GM12865 (cell line): ENCODE results near the gene PDLIM7.

ENCODE experiments used
- DNase-seq: peaks from one replicate; pipeline ENCODE4 v3.0.0; 2010; ENCODE audit warnings: low read depth
- H3K4me3 ChIP-seq: 2 replicates; pipeline ENCODE4 v1.5.1; 2011; ENCODE audit warnings: mild to moderate bottlenecking, low read depth, low read length, control low read depth
- CTCF ChIP-seq: IDR thresholded peaks from 2 replicates; pipeline ENCODE4 v1.5.1; 2011; ENCODE audit warnings: low read length, control low read depth, low read depth, inconsistent platforms; ENCODE audit not compliant: insufficient read depth; ENCODE audit errors: missing control alignments

The PDLIM7 gene

DNA sequence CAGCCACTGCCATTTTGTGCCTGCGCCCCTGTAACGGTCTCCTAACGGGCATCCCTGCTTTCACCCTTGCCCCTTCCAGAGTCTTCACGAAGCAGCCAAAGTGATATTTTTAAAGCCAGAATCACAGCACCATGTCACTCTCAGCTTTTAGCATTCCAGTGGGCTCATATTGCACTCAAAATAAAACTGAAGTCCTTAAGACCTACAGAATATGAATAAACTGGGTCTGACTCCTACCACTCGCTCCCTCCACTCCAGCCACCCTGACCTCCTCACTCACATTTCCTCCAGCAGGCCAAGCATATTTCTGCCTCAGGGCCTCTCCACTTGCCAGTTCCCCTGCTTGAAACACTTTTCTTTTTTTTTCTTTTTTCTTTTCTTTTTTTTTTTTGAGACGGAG is 2.4 kb upstream of the PDLIM7 start:
- TF ChIP-seq CTCF: no peak
- DNase-seq: no peak
- H3K4me3 ChIP-seq: no peak overlapping the region

DNA sequence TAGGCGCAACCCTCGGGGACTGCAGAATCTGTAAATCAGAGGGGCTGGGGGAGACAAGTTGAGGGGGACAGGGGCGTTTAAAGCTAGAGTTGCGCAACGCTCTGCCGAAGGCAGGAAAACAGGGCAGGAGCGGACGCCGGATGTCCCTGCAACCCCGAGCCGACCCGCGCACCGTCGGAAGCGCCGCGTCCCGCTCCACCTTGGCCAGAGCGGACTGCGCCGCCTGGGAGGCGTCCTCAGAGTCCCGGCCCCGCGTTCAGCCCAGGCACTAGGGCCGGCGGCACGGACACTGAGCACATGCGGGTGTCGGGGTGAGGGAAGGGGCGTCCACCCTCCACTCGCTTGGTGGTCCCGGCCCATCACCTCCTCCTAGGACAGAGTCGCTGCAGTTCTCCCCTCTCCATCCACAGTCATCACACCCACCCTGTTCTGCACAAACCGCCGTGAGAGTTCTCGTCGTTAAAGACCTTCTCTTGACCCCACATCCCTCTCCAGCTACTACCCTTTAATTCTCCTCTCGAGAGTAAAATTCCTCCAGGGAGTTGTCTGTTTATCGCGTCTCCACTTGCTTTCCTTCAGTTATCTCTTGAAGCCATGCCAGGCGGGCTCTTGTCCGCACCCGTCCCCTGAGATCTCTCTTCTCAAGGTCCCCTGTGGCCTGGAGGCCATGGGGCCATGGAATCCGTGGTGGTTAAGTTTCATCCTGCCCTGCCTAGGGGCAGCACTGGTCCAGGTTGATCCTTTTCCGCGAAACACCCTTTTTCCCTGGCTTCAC is 796 bp upstream of the PDLIM7 start:
- peak; percentile 44 for DNase-seq
- H3K4me3 ChIP-seq: peak overlapping the region; percentile 82
- no peak for TF ChIP-seq CTCF

DNA sequence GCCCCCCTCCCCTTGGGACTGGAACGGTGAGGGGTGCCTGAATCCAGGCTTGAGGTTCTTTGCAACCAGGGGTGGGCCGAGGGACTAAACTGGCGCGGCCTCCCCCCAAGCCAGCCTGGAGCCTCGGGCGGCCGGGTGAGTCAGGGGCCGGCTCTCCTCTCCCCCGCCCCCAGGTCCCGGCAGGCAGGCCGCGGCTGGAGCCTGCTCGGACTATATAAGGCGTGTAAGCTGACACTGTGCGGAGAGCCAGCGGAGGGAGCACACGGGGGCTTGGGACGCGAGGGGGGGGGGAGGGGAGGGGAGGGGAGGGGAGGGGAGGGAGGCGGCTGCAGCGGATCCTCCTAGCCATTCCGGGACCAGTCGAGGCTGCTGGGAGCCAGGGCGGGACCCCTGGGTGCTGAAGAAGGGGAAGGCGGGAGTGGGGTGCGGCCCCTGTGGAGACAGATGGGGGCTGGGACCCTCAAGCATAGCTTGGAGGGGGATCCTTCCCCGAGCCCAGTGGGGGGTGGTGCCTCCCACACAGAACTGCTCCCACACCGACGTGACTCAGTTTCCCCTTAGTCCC is 595 bp downstream of the PDLIM7 start:
- TF ChIP-seq CTCF: no peak
- peak; percentile 46 for DNase-seq

GRCh38 chr5:177496070-177496726 is 1.2 kb downstream of the PDLIM7 start:
- H3K4me3 ChIP-seq: peak overlapping the region; percentile 82
- TF ChIP-seq CTCF: peak; percentile 12
- DNase-seq: peak; percentile 35

More for the DNA sequence above, 595 bp downstream of the PDLIM7 start:
- peak overlapping the region; percentile 82 for H3K4me3 ChIP-seq

- no peak for TF ChIP-seq CTCF
- H3K4me3 ChIP-seq: no peak overlapping the region
- peak; percentile 60 for DNase-seq
Observed at GRCh38 chr5:177495243-177496060, 2.0 kb downstream of the PDLIM7 start.

GRCh38 chr5:177494346-177495195 is 2.8 kb downstream of the PDLIM7 start:
- no peak overlapping the region for H3K4me3 ChIP-seq
- DNase-seq: peak; percentile 46
- no peak for TF ChIP-seq CTCF
